Islet of Langerhans (tissue), 1 donor: Measurements from ENCODE around the gene MX2.
"Not testable (repeated sequence)": the region's sequence is repeated elsewhere in the genome, so short reads cannot be mapped to it uniquely, and the experiment has no call there.

Source experiments
- FAIRE-seq: peaks from one replicate; lab custom pipeline; 2011; peaks lifted over from hg19 to GRCh38; lab: Jason Lieb, UNC

MX2 gene

GRCh38 chr21:41361786-41362604, at the start of gene MX2:
Gene MX2, plus strand, starts transcription at chr21:41362027. Its CDS starts 14,880 bp downstream, at chr21:41376907.
- FAIRE-seq = no peak

GRCh38 chr21:41313285-41314164, 48.3 kb upstream of the MX2 start:
- FAIRE-seq = not testable (repeated sequence)

GRCh38 chr21:41315726-41316125, 46.1 kb upstream of the MX2 start:
- no peak for FAIRE-seq

- FAIRE-seq = no peak
These were observed 45.4 kb upstream of the MX2 start, which contains the start of gene FAM3B for GRCh38 chr21:41316200-41317062. Gene FAM3B, plus strand, starts transcription at chr21:41316801. Its CDS starts 79 bp downstream, at chr21:41316880.

- no peak for FAIRE-seq
These were observed 44.8 kb upstream of the MX2 start for GRCh38 chr21:41317063-41317392.

- no peak for FAIRE-seq
These were observed 44.4 kb upstream of the MX2 start for GRCh38 chr21:41317458-41317857.

- no peak for FAIRE-seq
These were observed 43.6 kb upstream of the MX2 start for GRCh38 chr21:41318218-41318617.

GRCh38 chr21:41319273-41319672, 42.6 kb upstream of the MX2 start:
- FAIRE-seq = no peak

- no peak for FAIRE-seq
These were observed 40.5 kb upstream of the MX2 start for GRCh38 chr21:41321211-41321907.

GRCh38 chr21:41321908-41322495, 39.8 kb upstream of the MX2 start:
- no peak for FAIRE-seq

GRCh38 chr21:41322496-41323382, 39.1 kb upstream of the MX2 start:
- FAIRE-seq = no peak

GRCh38 chr21:41325138-41325912, 36.5 kb upstream of the MX2 start:
- FAIRE-seq = no peak

GRCh38 chr21:41326414-41327080, 35.3 kb upstream of the MX2 start:
- no peak for FAIRE-seq

- FAIRE-seq = no peak
These were observed 34.1 kb upstream of the MX2 start for GRCh38 chr21:41327753-41328152.

GRCh38 chr21:41328660-41329607, 32.9 kb upstream of the MX2 start:
- FAIRE-seq = no peak

GRCh38 chr21:41333752-41334151, 28.1 kb upstream of the MX2 start:
- FAIRE-seq = no peak

GRCh38 chr21:41337515-41337914, 24.3 kb upstream of the MX2 start:
- FAIRE-seq = no peak

GRCh38 chr21:41338455-41338854, 23.4 kb upstream of the MX2 start:
- FAIRE-seq = no peak
